HUES6 (cell line): ENCODE measurements around the gene WDFY3.

Experiments
- H3K27ac ChIP-seq: 2 replicates; pipeline ENCODE4 v1.7.0; 2013; ENCODE audit warnings: low read depth, mild to moderate bottlenecking, low read length, inconsistent platforms
- H3K27me3 ChIP-seq: 2 replicates; pipeline ENCODE4 v1.6.1; 2013; ENCODE audit warnings: low read length; ENCODE audit not compliant: control insufficient read depth, insufficient read depth
- H3K36me3 ChIP-seq: 2 replicates; pipeline ENCODE4 v1.6.1; 2013; ENCODE audit warnings: low read length; ENCODE audit not compliant: control insufficient read depth, insufficient read depth
- H3K4me1 ChIP-seq: 2 replicates; pipeline ENCODE4 v1.6.1; 2013; ENCODE audit warnings: low read length; ENCODE audit not compliant: control insufficient read depth, insufficient read depth
- H3K4me3 ChIP-seq: 2 replicates; pipeline ENCODE4 v1.5.1; 2013; ENCODE audit warnings: low read depth, low read length
- H3K9ac ChIP-seq: one replicate; pipeline ENCODE4 v1.6.1; 2013; ENCODE audit warnings: mild to moderate bottlenecking, low read length
- H3K9me3 ChIP-seq: 2 replicates; pipeline ENCODE4 v1.6.1; 2013; ENCODE audit warnings: low read depth, low read length; ENCODE audit not compliant: control insufficient read depth, insufficient read depth

The WDFY3 gene

GRCh38 chr4:84965553-84966381 lies 723 bp downstream of the WDFY3 start:
- peak overlapping the region; percentile 77 for H3K4me3 ChIP-seq
- H3K36me3 ChIP-seq, result no peaks in the 10 kb centered on the region
- no peaks in the 10 kb centered on the region for H3K9me3 ChIP-seq
- H3K27me3 ChIP-seq, result no peaks in the 10 kb centered on the region
- H3K27ac ChIP-seq, result peak overlapping the region; percentile 87
- H3K4me1 ChIP-seq, result peaks cover 9% of the 10 kb centered on the region
- peak overlapping the region; percentile 88 for H3K9ac ChIP-seq

- peak overlapping the region; percentile 88 for H3K9ac ChIP-seq
- peak overlapping the region; percentile 87; the same call in 1 of the 2 replicates for H3K27ac ChIP-seq
- H3K9me3 ChIP-seq, result no peaks in the 10 kb centered on the region
- peak overlapping the region; percentile 77 for H3K4me3 ChIP-seq
- no peaks in the 10 kb centered on the region for H3K27me3 ChIP-seq
- H3K4me1 ChIP-seq, result peaks cover 8% of the 10 kb centered on the region
- no peaks in the 10 kb centered on the region for H3K36me3 ChIP-seq
These were observed 1.4 kb downstream of the WDFY3 start for GRCh38 chr4:84964995-84965552.

GRCh38 chr4:84962102-84962501 lies 4.4 kb downstream of the WDFY3 start:
- peaks cover 10% of the 10 kb centered on the region for H3K4me1 ChIP-seq
- H3K27ac ChIP-seq, result no peak overlapping the region
- no peaks in the 10 kb centered on the region for H3K36me3 ChIP-seq
- H3K4me3 ChIP-seq, result no peak overlapping the region
- no peaks in the 10 kb centered on the region for H3K27me3 ChIP-seq
- H3K9me3 ChIP-seq, result no peaks in the 10 kb centered on the region
- no peak overlapping the region for H3K9ac ChIP-seq

GRCh38 chr4:84958434-84958833 lies 8.1 kb downstream of the WDFY3 start:
- H3K4me1 ChIP-seq, result peaks cover 16% of the 10 kb centered on the region
- H3K9ac ChIP-seq, result no peak overlapping the region
- no peaks in the 10 kb centered on the region for H3K27me3 ChIP-seq
- H3K9me3 ChIP-seq, result no peaks in the 10 kb centered on the region
- H3K4me3 ChIP-seq, result no peak overlapping the region
- no peaks in the 10 kb centered on the region for H3K36me3 ChIP-seq
- H3K27ac ChIP-seq, result no peak overlapping the region

GRCh38 chr4:84957514-84958420 lies 8.7 kb downstream of the WDFY3 start:
- no peak overlapping the region for H3K4me3 ChIP-seq
- peaks cover 16% of the 10 kb centered on the region for H3K4me1 ChIP-seq
- H3K9ac ChIP-seq, result no peak overlapping the region
- no peaks in the 10 kb centered on the region for H3K27me3 ChIP-seq
- no peaks in the 10 kb centered on the region for H3K36me3 ChIP-seq
- H3K27ac ChIP-seq, result no peak overlapping the region
- no peaks in the 10 kb centered on the region for H3K9me3 ChIP-seq

- H3K4me3 ChIP-seq, result no peak overlapping the region
- no peaks in the 10 kb centered on the region for H3K27me3 ChIP-seq
- H3K36me3 ChIP-seq, result no peaks in the 10 kb centered on the region
- no peaks in the 10 kb centered on the region for H3K9me3 ChIP-seq
- H3K9ac ChIP-seq, result no peak overlapping the region
- no peak overlapping the region for H3K27ac ChIP-seq
- peaks cover 16% of the 10 kb centered on the region for H3K4me1 ChIP-seq
These were observed 10.5 kb downstream of the WDFY3 start for GRCh38 chr4:84956014-84956413.

- no peaks in the 10 kb centered on the region for H3K9me3 ChIP-seq
- no peak overlapping the region for H3K4me3 ChIP-seq
- no peaks in the 10 kb centered on the region for H3K36me3 ChIP-seq
- no peak overlapping the region for H3K9ac ChIP-seq
- H3K27ac ChIP-seq, result no peak overlapping the region; the same call in 1 of the 2 replicates
- H3K27me3 ChIP-seq, result no peaks in the 10 kb centered on the region
- H3K4me1 ChIP-seq, result peaks cover 16% of the 10 kb centered on the region
These were observed 11.4 kb downstream of the WDFY3 start for GRCh38 chr4:84954982-84955567.

GRCh38 chr4:84952776-84953175 lies 13.7 kb downstream of the WDFY3 start:
- no peaks in the 10 kb centered on the region for H3K9me3 ChIP-seq
- no peak overlapping the region for H3K4me3 ChIP-seq
- no peaks in the 10 kb centered on the region for H3K36me3 ChIP-seq
- H3K9ac ChIP-seq, result no peak overlapping the region
- H3K27me3 ChIP-seq, result no peaks in the 10 kb centered on the region
- no peak overlapping the region for H3K27ac ChIP-seq
- peaks cover 12% of the 10 kb centered on the region for H3K4me1 ChIP-seq

- Histone ChIP-seq H3K4me1 (peaks cover 11% of the 10 kb centered on the region), H3K9ac (no peak overlapping the region), H3K4me3 (no peak overlapping the region), H3K9me3 (no peaks in the 10 kb centered on the region), H3K27ac (no peak overlapping the region), H3K27me3 (no peaks in the 10 kb centered on the region), H3K36me3 (no peaks in the 10 kb centered on the region)
These were observed 14.5 kb downstream of the WDFY3 start for GRCh38 chr4:84952004-84952403.

- Histone ChIP-seq H3K9me3 (peaks cover 2% of the 10 kb centered on the region; the same call in 1 of the 2 replicates), H3K27me3 (no peaks in the 10 kb centered on the region), H3K4me3 (no peak overlapping the region), H3K36me3 (peaks cover 4% of the 10 kb centered on the region; the same call in 1 of the 2 replicates), H3K9ac (no peak overlapping the region), H3K27ac (no peak overlapping the region), H3K4me1 (no peaks in the 10 kb centered on the region)
These were observed 18.4 kb downstream of the WDFY3 start for GRCh38 chr4:84948056-84948455.
